Measurements from ENCODE around the gene ZMPSTE24.

DNA sequence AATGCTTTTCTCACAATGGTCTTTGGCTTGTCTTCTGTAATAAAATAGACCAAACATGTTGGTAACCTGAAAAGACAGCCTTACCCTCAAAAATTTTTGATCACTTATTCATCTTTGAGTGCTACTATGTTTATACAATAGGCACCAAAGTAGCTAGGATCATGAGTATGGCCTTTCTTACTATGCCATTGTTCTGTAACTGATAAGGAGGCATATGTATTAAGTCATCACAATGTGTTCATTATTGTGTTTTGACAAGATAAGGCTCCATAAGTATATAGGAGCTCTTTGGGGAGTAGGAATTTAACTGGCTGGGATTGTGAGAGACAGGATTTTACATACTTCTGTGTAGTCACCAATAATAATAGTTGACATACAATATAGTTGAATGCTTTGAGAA is 9.6 kb upstream of the ZMPSTE24 start:
- TF ChIP-seq, protein P1, sequence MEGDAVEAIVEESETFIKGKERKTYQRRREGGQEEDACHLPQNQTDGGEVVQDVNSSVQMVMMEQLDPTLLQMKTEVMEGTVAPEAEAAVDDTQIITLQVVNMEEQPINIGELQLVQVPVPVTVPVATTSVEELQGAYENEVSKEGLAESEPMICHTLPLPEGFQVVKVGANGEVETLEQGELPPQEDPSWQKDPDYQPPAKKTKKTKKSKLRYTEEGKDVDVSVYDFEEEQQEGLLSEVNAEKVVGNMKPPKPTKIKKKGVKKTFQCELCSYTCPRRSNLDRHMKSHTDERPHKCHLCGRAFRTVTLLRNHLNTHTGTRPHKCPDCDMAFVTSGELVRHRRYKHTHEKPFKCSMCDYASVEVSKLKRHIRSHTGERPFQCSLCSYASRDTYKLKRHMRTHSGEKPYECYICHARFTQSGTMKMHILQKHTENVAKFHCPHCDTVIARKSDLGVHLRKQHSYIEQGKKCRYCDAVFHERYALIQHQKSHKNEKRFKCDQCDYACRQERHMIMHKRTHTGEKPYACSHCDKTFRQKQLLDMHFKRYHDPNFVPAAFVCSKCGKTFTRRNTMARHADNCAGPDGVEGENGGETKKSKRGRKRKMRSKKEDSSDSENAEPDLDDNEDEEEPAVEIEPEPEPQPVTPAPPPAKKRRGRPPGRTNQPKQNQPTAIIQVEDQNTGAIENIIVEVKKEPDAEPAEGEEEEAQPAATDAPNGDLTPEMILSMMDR (conservative IDR thresholded peaks at IDR 0.05 in 1 of 2, IDR thresholded peaks at IDR 0.05 in 1 of 2; ENCODE audit: extremely low read depth in 1 of 2, insufficient read depth in 1 of 2, low read depth in 1 of 2, low read length in 2 of 2): no peak
- no peak for TF ChIP-seq EZH2 (IDR thresholded peaks at IDR 0.05; ENCODE audit: borderline replicate concordance, low read length)

Measured in mammary epithelial cell (primary cell).